ENCODE data around the gene CFAP20DC. TPM values are rescaled to one million over a fixed set of nuclear protein-coding genes. Genes with fewer than 3 reads are reported as not detected.

CFAP20DC gene
- total and polyA plus RNA-seq, 2 experiments from 2014 or later: 7.4 to 11.4 TPM

GRCh38 chr3:58840949-58841348 lies 208.9 kb downstream of the CFAP20DC start (continued):
- TF ChIP-seq ZNF462 (CRISPR knock-in tag; IDR thresholded peaks at IDR 0.05): no peak

- peaks cover 14% of the 10 kb centered on the region; the same call in 2 of the 3 replicates for H3K36me3 Mint-ChIP-seq (ENCODE audit: low read depth)
- no peak for DNase-seq (ENCODE audit: low spot score)
- no peaks in the 10 kb centered on the region for H3K27me3 ChIP-seq (ENCODE audit: insufficient read depth)
- peaks cover 10% of the 10 kb centered on the region; the same call in 2 of the 3 replicates for H3K4me1 Mint-ChIP-seq
- H3K4me1 ChIP-seq (ENCODE audit: insufficient read depth): peaks cover 5% of the 10 kb centered on the region
- ATAC-seq: no peak
- H3K27ac ChIP-seq (ENCODE audit: low read depth): no peak overlapping the region
- peaks cover 7% of the 10 kb centered on the region; the same call in 1 of the 2 replicates for H3K79me2 ChIP-seq (replicated peaks; ENCODE audit: insufficient read depth)
- no peaks in the 10 kb centered on the region for H3K9me2 ChIP-seq (ENCODE audit: insufficient read depth)
- no peaks in the 10 kb centered on the region for H3F3A ChIP-seq (replicated peaks; ENCODE audit: low read depth)
- H3K4me3 ChIP-seq: no peak overlapping the region
- no peaks in the 10 kb centered on the region for H3K36me3 ChIP-seq (ENCODE audit: insufficient read depth)
- H3K27me3 Mint-ChIP-seq (ENCODE audit: insufficient read depth, low read depth, poor library complexity): peaks cover 4% of the 10 kb centered on the region
- H3K4me2 ChIP-seq: no peak overlapping the region
- H2AFZ ChIP-seq: no peak overlapping the region
- no peak overlapping the region for H3K27ac Mint-ChIP-seq
- no peak overlapping the region for H3K4me3 Mint-ChIP-seq
- H4K20me1 ChIP-seq (replicated peaks; ENCODE audit: insufficient read depth): no peaks in the 10 kb centered on the region
- peaks cover 6% of the 10 kb centered on the region; the same call in 2 of the 3 replicates for H3K9me3 Mint-ChIP-seq
- TF ChIP-seq ZNF114 (CRISPR knock-in tag; IDR thresholded peaks at IDR 0.05): no peak
- no peak for TF ChIP-seq JUNB (IDR thresholded peaks at IDR 0.05; ENCODE audit: unreplicated experiment)
- TF ChIP-seq CREB1 (CRISPR knock-in tag; IDR thresholded peaks at IDR 0.05; ENCODE audit: low read depth): no peak
- no peak for TF ChIP-seq EZH2 (IDR thresholded peaks at IDR 0.05; ENCODE audit: low read depth, unreplicated experiment)
- no peak for TF ChIP-seq ZNF331 (CRISPR knock-in tag; IDR thresholded peaks at IDR 0.05; ENCODE audit: low read depth)
- no peak for TF ChIP-seq NANOG (IDR thresholded peaks at IDR 0.05; ENCODE audit: borderline replicate concordance)
- TF ChIP-seq POLR2AphosphoS5 (IDR thresholded peaks at IDR 0.05; ENCODE audit: low read depth): no peak
- no peak for TF ChIP-seq ZNF462 (CRISPR knock-in tag; IDR thresholded peaks at IDR 0.05)
Observed at GRCh38 chr3:58839964-58840363, 209.9 kb downstream of the CFAP20DC start.
